Measurements from ENCODE around the gene CHN2.

GRCh38 chr7:29461996-29462395, 267.4 kb downstream of the CHN2 start:
- TF ChIP-seq, protein P1, sequence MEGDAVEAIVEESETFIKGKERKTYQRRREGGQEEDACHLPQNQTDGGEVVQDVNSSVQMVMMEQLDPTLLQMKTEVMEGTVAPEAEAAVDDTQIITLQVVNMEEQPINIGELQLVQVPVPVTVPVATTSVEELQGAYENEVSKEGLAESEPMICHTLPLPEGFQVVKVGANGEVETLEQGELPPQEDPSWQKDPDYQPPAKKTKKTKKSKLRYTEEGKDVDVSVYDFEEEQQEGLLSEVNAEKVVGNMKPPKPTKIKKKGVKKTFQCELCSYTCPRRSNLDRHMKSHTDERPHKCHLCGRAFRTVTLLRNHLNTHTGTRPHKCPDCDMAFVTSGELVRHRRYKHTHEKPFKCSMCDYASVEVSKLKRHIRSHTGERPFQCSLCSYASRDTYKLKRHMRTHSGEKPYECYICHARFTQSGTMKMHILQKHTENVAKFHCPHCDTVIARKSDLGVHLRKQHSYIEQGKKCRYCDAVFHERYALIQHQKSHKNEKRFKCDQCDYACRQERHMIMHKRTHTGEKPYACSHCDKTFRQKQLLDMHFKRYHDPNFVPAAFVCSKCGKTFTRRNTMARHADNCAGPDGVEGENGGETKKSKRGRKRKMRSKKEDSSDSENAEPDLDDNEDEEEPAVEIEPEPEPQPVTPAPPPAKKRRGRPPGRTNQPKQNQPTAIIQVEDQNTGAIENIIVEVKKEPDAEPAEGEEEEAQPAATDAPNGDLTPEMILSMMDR (IDR thresholded peaks at IDR 0.05), result no peak
- TF ChIP-seq POLR2A (IDR thresholded peaks at IDR 0.05), result no peak

All from prostate gland (tissue), 2 donors.